GM12878 (cell line): Measurements from ENCODE around the gene LY6G6D.

Experiments
- CREB1 ChIP-seq: IDR thresholded peaks from 2 replicates; pipeline ENCODE4 v1.6.1; 2012; ENCODE audit warnings: low read depth, mild to moderate bottlenecking, inconsistent platforms
- MYC ChIP-seq: IDR thresholded peaks from 2 replicates; pipeline ENCODE4 v1.6.1; 2011; ENCODE audit warnings: mild to moderate bottlenecking, low read length, moderate library complexity, inconsistent platforms; ENCODE audit not compliant: insufficient read depth, insufficient replicate concordance, insufficient read length, severe bottlenecking
- SIN3A ChIP-seq: IDR thresholded peaks from 2 replicates; pipeline ENCODE4 v1.6.1; 2012; ENCODE audit warnings: low read depth, low read length, improper control_type of control experiment
- SMAD1 ChIP-seq: fragments of 450-650 bp; IDR thresholded peaks from 2 replicates; pipeline ENCODE4 v1.6.1; 2018; ENCODE audit warnings: mild to moderate bottlenecking, low read depth; ENCODE audit not compliant: partially characterized antibody
- TAF1 ChIP-seq: IDR thresholded peaks from 2 replicates; pipeline ENCODE4 v1.6.1; 2011; ENCODE audit warnings: mild to moderate bottlenecking, low read depth, low read length, borderline replicate concordance
- TF ChIP-seq, protein P1 (sequence below), 3 experiments: IDR thresholded peaks in 2 of 3; conservative IDR thresholded peaks in 1 of 3; 2 replicates each; pipeline ENCODE4 v1.5.1; 2011; ENCODE audit warnings: low read depth in 3 of 3, low read length in 3 of 3, mild to moderate bottlenecking in 3 of 3, control low read depth in 2 of 3, moderate library complexity in 2 of 3, inconsistent platforms in 1 of 3, mixed read lengths in 1 of 3; ENCODE audit not compliant: control insufficient read depth in 2 of 3, insufficient read depth in 1 of 3; ENCODE audit errors: extremely low read depth in 1 of 3

- TF ChIP-seq, protein P1, sequence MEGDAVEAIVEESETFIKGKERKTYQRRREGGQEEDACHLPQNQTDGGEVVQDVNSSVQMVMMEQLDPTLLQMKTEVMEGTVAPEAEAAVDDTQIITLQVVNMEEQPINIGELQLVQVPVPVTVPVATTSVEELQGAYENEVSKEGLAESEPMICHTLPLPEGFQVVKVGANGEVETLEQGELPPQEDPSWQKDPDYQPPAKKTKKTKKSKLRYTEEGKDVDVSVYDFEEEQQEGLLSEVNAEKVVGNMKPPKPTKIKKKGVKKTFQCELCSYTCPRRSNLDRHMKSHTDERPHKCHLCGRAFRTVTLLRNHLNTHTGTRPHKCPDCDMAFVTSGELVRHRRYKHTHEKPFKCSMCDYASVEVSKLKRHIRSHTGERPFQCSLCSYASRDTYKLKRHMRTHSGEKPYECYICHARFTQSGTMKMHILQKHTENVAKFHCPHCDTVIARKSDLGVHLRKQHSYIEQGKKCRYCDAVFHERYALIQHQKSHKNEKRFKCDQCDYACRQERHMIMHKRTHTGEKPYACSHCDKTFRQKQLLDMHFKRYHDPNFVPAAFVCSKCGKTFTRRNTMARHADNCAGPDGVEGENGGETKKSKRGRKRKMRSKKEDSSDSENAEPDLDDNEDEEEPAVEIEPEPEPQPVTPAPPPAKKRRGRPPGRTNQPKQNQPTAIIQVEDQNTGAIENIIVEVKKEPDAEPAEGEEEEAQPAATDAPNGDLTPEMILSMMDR (IDR thresholded peaks at IDR 0.05 in 2 of 3, conservative IDR thresholded peaks at IDR 0.05 in 1 of 3; ENCODE audit: control insufficient read depth in 2 of 3, extremely low read depth in 1 of 3, insufficient read depth in 1 of 3, low read depth in 3 of 3, low read length in 3 of 3): peak; percentile 7 to 10 (median 9); a peak in 2 of 6 replicates
- no peak for TF ChIP-seq MYC
- TF ChIP-seq SIN3A: no peak
- TF ChIP-seq TAF1: no peak
- TF ChIP-seq SMAD1: no peak
- no peak for TF ChIP-seq CREB1
Observed at GRCh38 chr6:31712296-31712695, 2.9 kb upstream of the LY6G6D start.
